H1 (cell line): Measurements from ENCODE around the gene MRAP2. TPM values are rescaled to one million over a fixed set of nuclear protein-coding genes. Genes with fewer than 3 reads are reported as not detected.

Experiments
- CTCF ChIA-PET: fragments of 300-600 bp; sonication (Branson Sonifier 250); formaldehyde crosslinking; loops from one replicate; lab custom pipeline; 2021; ENCODE audit not compliant: partially characterized antibody; lab: Charles Lee
- POLR2A ChIA-PET: fragments of 300-600 bp; sonication (Branson Sonifier 250); formaldehyde crosslinking; loops from one replicate; lab custom pipeline; 2021; ENCODE audit warnings: inconsistent platforms; ENCODE audit not compliant: partially characterized antibody; lab: Charles Lee
- DNase-seq, 2 experiments: peaks; one replicate each; pipeline versions ENCODE4 v3.0.0 to v3.0.0-alpha.2; 2010 to 2022; ENCODE audit warnings: low spot score in 2 of 2, low read depth in 1 of 2, mixed read lengths in 1 of 2
- FAIRE-seq: peaks from 2 replicates; lab custom pipeline; 2011; peaks lifted over from hg19 to GRCh38; lab: Jason Lieb, UNC
- H2AFZ ChIP-seq: 2 replicates; pipeline ENCODE4 v1.8.1; 2012; ENCODE audit warnings: low read length, inconsistent platforms
- H2AK5ac ChIP-seq: 2 replicates; pipeline ENCODE4 v1.6.1; 2013; ENCODE audit warnings: low read depth, low read length
- H2BK120ac ChIP-seq: replicated peaks from 2 replicates; pipeline ENCODE3; 2013; ENCODE audit warnings: low read depth, low read length, inconsistent platforms
- H2BK12ac ChIP-seq: 2 replicates; pipeline ENCODE4 v1.6.1; 2013; ENCODE audit warnings: low read depth, low read length
- H2BK15ac ChIP-seq: 2 replicates; pipeline ENCODE4 v1.6.1; 2013; ENCODE audit warnings: low read length
- H2BK20ac ChIP-seq: 2 replicates; pipeline ENCODE4 v1.6.1; 2013; ENCODE audit warnings: low read length
- H2BK5ac ChIP-seq: 2 replicates; pipeline ENCODE4 v1.6.1; 2013; ENCODE audit warnings: low read depth, low read length
- H3K14ac ChIP-seq: 2 replicates; pipeline ENCODE4 v1.6.1; 2013; ENCODE audit warnings: inconsistent platforms; ENCODE audit not compliant: insufficient read length
- H3K18ac ChIP-seq: 2 replicates; pipeline ENCODE4 v1.6.1; 2013; ENCODE audit warnings: low read length; ENCODE audit errors: extremely low read depth
- H3K23ac ChIP-seq: 2 replicates; pipeline ENCODE4 v1.6.1; 2013; ENCODE audit warnings: inconsistent platforms; ENCODE audit not compliant: insufficient read length
- H3K23me2 ChIP-seq: 2 replicates; pipeline ENCODE4 v1.6.1; 2013; ENCODE audit warnings: low read depth, low read length
- H3K27ac ChIP-seq: 2 replicates; pipeline ENCODE4 v1.6.1; 2011; ENCODE audit warnings: low read depth, low read length, inconsistent platforms
- H3K27me3 ChIP-seq, 4 experiments: replicated peaks in 1 of 4; 1 replicate in 1 of 4; 2 replicates in 3 of 4; pipeline versions ENCODE4 v1.6.1 to v1.8.1; 2011 to 2013; ENCODE audit warnings: low read length in 3 of 4, mild to moderate bottlenecking in 3 of 4, inconsistent platforms in 2 of 4, mixed read lengths in 2 of 4, moderate library complexity in 1 of 4; ENCODE audit not compliant: control insufficient read depth in 3 of 4, insufficient read depth in 3 of 4; ENCODE audit errors: extremely low read depth in 1 of 4
- H3K36me3 ChIP-seq, 4 experiments: 2 replicates each; pipeline versions ENCODE4 v1.6.1 to v1.8.1; 2011 to 2013; ENCODE audit warnings: mild to moderate bottlenecking in 4 of 4, low read length in 3 of 4, moderate library complexity in 2 of 4, control low read depth in 1 of 4, inconsistent platforms in 1 of 4; ENCODE audit not compliant: insufficient read depth in 4 of 4, control insufficient read depth in 2 of 4
- H3K4ac ChIP-seq: replicated peaks from 2 replicates; pipeline ENCODE3; 2013; ENCODE audit warnings: low read length, low read depth, mixed read lengths, inconsistent platforms; ENCODE audit not compliant: insufficient read length
- H3K4me1 ChIP-seq, 4 experiments: replicated peaks in 1 of 4; 1 replicate in 1 of 4; 2 replicates in 3 of 4; pipeline versions ENCODE4 v1.6.1 to v1.8.1; 2011 to 2013; ENCODE audit warnings: low read length in 3 of 4, inconsistent platforms in 2 of 4, mixed read lengths in 1 of 4; ENCODE audit not compliant: insufficient read depth in 4 of 4, control insufficient read depth in 3 of 4
- H3K4me2 ChIP-seq, 2 experiments: 2 replicates each; pipeline versions ENCODE4 v1.6.1 to v1.8.1; 2011 to 2013; ENCODE audit warnings: low read depth in 2 of 2, low read length in 2 of 2, control low read depth in 1 of 2, inconsistent platforms in 1 of 2, mild to moderate bottlenecking in 1 of 2; ENCODE audit not compliant: insufficient read depth in 1 of 2
- H3K4me3 ChIP-seq, 4 experiments: fragments of 200-600, 300-600 bp in 1 of 4; sonication (generic), shearing (Covaris generic), sonication (Bioruptor Twin) in 1 of 4; 2 replicates each; pipeline versions ENCODE4 v1.5.1 to v1.8.1; 2011 to 2016; ENCODE audit warnings: low read length in 4 of 4, low read depth in 3 of 4, control low read depth in 2 of 4, inconsistent platforms in 2 of 4, mild to moderate bottlenecking in 2 of 4, mixed read lengths in 1 of 4, moderate library complexity in 1 of 4; ENCODE audit not compliant: insufficient read depth in 2 of 4; ENCODE audit errors: extremely low read depth in 1 of 4
- H3K56ac ChIP-seq: replicated peaks from 2 replicates; pipeline ENCODE3; 2013; ENCODE audit warnings: low read depth, mild to moderate bottlenecking, mixed read lengths, low read length, inconsistent platforms; ENCODE audit not compliant: insufficient read length
- H3K79me1 ChIP-seq: 2 replicates; pipeline ENCODE4 v1.6.1; 2013; ENCODE audit warnings: low read depth, low read length, control low read depth
- H3K79me2 ChIP-seq, 2 experiments: 2 replicates each; pipeline versions ENCODE4 v1.6.1 to v1.8.1; 2012 to 2013; ENCODE audit warnings: low read length in 2 of 2, mild to moderate bottlenecking in 2 of 2, inconsistent platforms in 1 of 2; ENCODE audit not compliant: insufficient read depth in 2 of 2, control insufficient read depth in 1 of 2
- H3K9ac ChIP-seq, 4 experiments: replicated peaks in 1 of 4; 1 replicate in 1 of 4; 2 replicates in 3 of 4; pipeline versions ENCODE4 v1.6.1 to v1.8.1; 2011 to 2013; ENCODE audit warnings: low read depth in 3 of 4, low read length in 3 of 4, control low read depth in 2 of 4, mild to moderate bottlenecking in 2 of 4, moderate library complexity in 2 of 4, inconsistent platforms in 1 of 4; ENCODE audit errors: extremely low read depth in 1 of 4
- H3K9me3 ChIP-seq, 2 experiments: 2 replicates each; pipeline versions ENCODE4 v1.6.1 to v1.8.1; 2012 to 2013; ENCODE audit warnings: mild to moderate bottlenecking in 2 of 2, moderate library complexity in 2 of 2, control low read depth in 1 of 2, inconsistent platforms in 1 of 2, low read depth in 1 of 2, low read length in 1 of 2, mixed read lengths in 1 of 2; ENCODE audit not compliant: insufficient read depth in 2 of 2
- H4K20me1 ChIP-seq, 2 experiments: replicated peaks in 1 of 2; 2 replicates each; pipeline versions ENCODE3 to v1.8.1; 2011 to 2013; ENCODE audit warnings: inconsistent platforms in 2 of 2, low read length in 2 of 2, mild to moderate bottlenecking in 1 of 2; ENCODE audit not compliant: insufficient read depth in 2 of 2, control insufficient read depth in 1 of 2
- H4K5ac ChIP-seq: 2 replicates; pipeline ENCODE4 v1.6.1; 2013; ENCODE audit warnings: low read length, low read depth, mixed read lengths, inconsistent platforms; ENCODE audit not compliant: insufficient read length
- H4K8ac ChIP-seq: 2 replicates; pipeline ENCODE4 v1.8.0; 2013; ENCODE audit warnings: mild to moderate bottlenecking, moderate library complexity, low read length, inconsistent platforms; ENCODE audit not compliant: insufficient read depth; ENCODE audit errors: extremely low read depth
- H4K91ac ChIP-seq: replicated peaks from 2 replicates; pipeline ENCODE3; 2013; ENCODE audit warnings: low read length, mixed read lengths, inconsistent platforms; ENCODE audit not compliant: insufficient read length
- CHD1 ChIP-seq: IDR thresholded peaks from 2 replicates; pipeline ENCODE4 v1.6.1; 2012; ENCODE audit warnings: low read depth, low read length, improper control_type of control experiment
- PHF8 ChIP-seq: fragments of 200-600 bp; sonication (generic); conservative IDR thresholded peaks from 2 replicates; pipeline ENCODE4 v1.7.1; 2012; ENCODE audit warnings: low read depth, mild to moderate bottlenecking, inconsistent platforms, low read length, moderate library complexity
- RNF2 ChIP-seq: fragments of 200-900, 300-1000 bp; sonication (generic); IDR thresholded peaks from 2 replicates; pipeline ENCODE4 v1.7.1; 2016; ENCODE audit warnings: borderline replicate concordance, low read depth, mild to moderate bottlenecking, antibody characterized with exemption, low read length; ENCODE audit not compliant: poor library complexity, severe bottlenecking; ENCODE audit errors: missing control alignments
- TBP ChIP-seq: IDR thresholded peaks from 2 replicates; pipeline ENCODE4 v1.6.1; 2011; ENCODE audit warnings: low read depth, low read length, improper control_type of control experiment
- TCF12 ChIP-seq: IDR thresholded peaks from 2 replicates; pipeline ENCODE4 v1.6.1; 2011; ENCODE audit warnings: low read depth, mild to moderate bottlenecking, low read length
- WGBS, 2 experiments: shearing (Covaris generic) in 1 of 2; methylation state at CpG; one replicate each; pipeline versions ENCODE4 v1.1.6 to v1.1.7; 2013 to 2015; ENCODE audit warnings: low lambda C conversion rate in 2 of 2, mixed read lengths in 2 of 2, inconsistent platforms in 1 of 2, low coverage in 1 of 2, missing lambda C conversion rate in 1 of 2; ENCODE audit not compliant: insufficient replicate concordance in 2 of 2, insufficient coverage in 1 of 2, insufficient read length in 1 of 2; ENCODE audit errors: extremely low coverage in 1 of 2, missing lambda C conversion rate in 1 of 2; 5-methylcytosine and 5-hydroxymethylcytosine counted together
- polyA plus RNA-seq, 7 experiments: library from polyadenylated mRNA; depleted of rRNA in 3 of 7; stranded (reverse) in 5 of 7; unstranded in 2 of 7; fragments of >200 nt in 5 of 7; fragments of 200-250 nt in 2 of 7; gene quantifications; 1 replicate in 5 of 7; 2 replicates in 1 of 7; 4 replicates in 1 of 7; pipeline versions ENCODE4 v1.2.1 to v1.2.3, GENCODE V29; 2011 to 2013; ENCODE audit warnings: missing spikeins in 2 of 7, mixed read lengths in 2 of 7
- total RNA-seq: library from RNA; stranded (reverse); fragmentation: NEBNext Ultra II Directional; extraction: Animal tissue kit (Norgen Biotek cat#: 25700); gene quantifications from 2 replicates; pipeline ENCODE4 v1.2.1, GENCODE V29; 2021

MRAP2 gene
- total and polyA plus RNA-seq, 2 of the 8 experiments (the other 6 are each of a cell fraction or from before 2014, with no cell fraction given) = 5.0 to 11.0 TPM

- H3K79me2 ChIP-seq = no peaks in the 10 kb centered on the region
- H2BK5ac ChIP-seq = no peak overlapping the region
- no peak overlapping the region for H3K9ac ChIP-seq
- H3K56ac ChIP-seq = no peak overlapping the region
- no peak overlapping the region for H4K8ac ChIP-seq
- no peak overlapping the region for H3K18ac ChIP-seq
- DNase-seq (no peak), FAIRE-seq (no peak)
- H2AFZ ChIP-seq = no peak overlapping the region
- CTCF ChIA-PET = no interaction called here
- H2AK5ac ChIP-seq = no peak overlapping the region
- H3K27me3 ChIP-seq = no peaks in the 10 kb centered on the region
- H3K4me2 ChIP-seq = no peak overlapping the region
- H3K23me2 ChIP-seq = no peaks in the 10 kb centered on the region
- H4K5ac ChIP-seq = no peak overlapping the region
- H3K9me3 ChIP-seq = no peaks in the 10 kb centered on the region
- no peaks in the 10 kb centered on the region for H3K36me3 ChIP-seq
- H3K4ac ChIP-seq = no peak overlapping the region
- no peak overlapping the region for H4K91ac ChIP-seq
- H4K20me1 ChIP-seq = no peaks in the 10 kb centered on the region
- no peak overlapping the region for H3K27ac ChIP-seq
- H2BK120ac ChIP-seq = no peak overlapping the region
- H2BK15ac ChIP-seq = no peak overlapping the region
- POLR2A ChIA-PET = no interaction called here
- TF ChIP-seq RNF2 = no peak
- no peak for TF ChIP-seq TCF12
- no peak for TF ChIP-seq TBP
- no peak for TF ChIP-seq CHD1
- TF ChIP-seq PHF8 = no peak
- no peak overlapping the region for H3K4me3 ChIP-seq
- H3K4me1 ChIP-seq = peaks cover 2 to 11% (median 6%) of the 10 kb centered on the region in 4 experiments; a peak in 4 of 7 replicates
- WGBS, 2 experiments = 91% methylated on average over 3 of the region's 3 CpGs; no CpG with 5 or more reads in 1 of the 2 experiments
- no peak overlapping the region for H3K23ac ChIP-seq
- H3K14ac ChIP-seq = no peak overlapping the region
- H2BK12ac ChIP-seq = no peak overlapping the region
- no peaks in the 10 kb centered on the region for H3K79me1 ChIP-seq
- H2BK20ac ChIP-seq = no peak overlapping the region
Observed at GRCh38 chr6:84066536-84066935, 33.0 kb downstream of the MRAP2 start.
